Fibroblast of lung (primary cell): ENCODE results near the gene BCAR3. TPM values are rescaled to one million over a fixed set of nuclear protein-coding genes. Genes with fewer than 3 reads are reported as not detected.
A peak's percentile ranks its signal among the peaks of the same experiment; 100 is the strongest.

Experiments used
- DNase-seq, 2 donors: peaks; one replicate each; pipeline versions ENCODE4 v3.0.0 to v3.0.0-alpha.2; 2010; ENCODE audit warnings: low read depth in 2 of 2
- H2AFZ ChIP-seq: 2 replicates; pipeline ENCODE4 v1.5.1; 2012; ENCODE audit warnings: low read length, control low read depth, inconsistent platforms
- H3K27ac ChIP-seq: 2 replicates; pipeline ENCODE4 v1.5.1; 2011; ENCODE audit warnings: low read length, control low read depth; ENCODE audit not compliant: insufficient read depth
- H3K27me3 ChIP-seq: 2 replicates; pipeline ENCODE4 v1.5.1; 2011; ENCODE audit warnings: mild to moderate bottlenecking, low read length; ENCODE audit not compliant: control insufficient read depth, insufficient read depth
- H3K36me3 ChIP-seq: 2 replicates; pipeline ENCODE4 v1.5.1; 2011; ENCODE audit warnings: low read length; ENCODE audit not compliant: control insufficient read depth, insufficient read depth
- H3K4me1 ChIP-seq: 2 replicates; pipeline ENCODE4 v1.5.1; 2011; ENCODE audit warnings: low read length; ENCODE audit not compliant: control insufficient read depth, insufficient read depth; ENCODE audit errors: extremely low read depth
- H3K4me2 ChIP-seq: 2 replicates; pipeline ENCODE4 v1.5.1; 2011; ENCODE audit warnings: low read length, control low read depth; ENCODE audit not compliant: insufficient read depth; ENCODE audit errors: extremely low read depth
- H3K4me3 ChIP-seq, 4 experiments: fragments of 200-600 bp in 1 of 4; sonication (generic) in 1 of 4; replicated peaks in 1 of 4; 2 replicates each; pipeline ENCODE4 v1.5.1; 2011 to 2016; ENCODE audit warnings: low read length in 4 of 4, low read depth in 3 of 4, mild to moderate bottlenecking in 3 of 4, control low read depth in 2 of 4, inconsistent platforms in 1 of 4, mixed read lengths in 1 of 4; ENCODE audit not compliant: insufficient read depth in 1 of 4; ENCODE audit errors: control extremely low read depth in 1 of 4
- H3K79me2 ChIP-seq: 2 replicates; pipeline ENCODE4 v1.5.1; 2012; ENCODE audit warnings: mild to moderate bottlenecking, low read length, inconsistent platforms; ENCODE audit not compliant: control insufficient read depth, insufficient read depth
- H3K9ac ChIP-seq: 2 replicates; pipeline ENCODE4 v1.5.1; 2011; ENCODE audit warnings: mild to moderate bottlenecking, low read length, control low read depth; ENCODE audit not compliant: insufficient read depth
- H3K9me3 ChIP-seq: 2 replicates; pipeline ENCODE4 v1.5.1; 2012; ENCODE audit warnings: low read depth, low read length; ENCODE audit not compliant: control insufficient read depth, insufficient read depth
- H4K20me1 ChIP-seq: 2 replicates; pipeline ENCODE4 v1.5.1; 2011; ENCODE audit warnings: low read length; ENCODE audit not compliant: control insufficient read depth, insufficient read depth; ENCODE audit errors: extremely low read depth
- EZH2 ChIP-seq: IDR thresholded peaks from 2 replicates; pipeline ENCODE4 v1.5.1; 2012; ENCODE audit warnings: low read length, control low read depth, mild to moderate bottlenecking; ENCODE audit errors: missing control alignments
- polyA plus RNA-seq, 2 donors: library from polyadenylated mRNA; depleted of rRNA in 1 of 2; stranded (reverse) in 1 of 2; unstranded in 1 of 2; fragments of >200 nt; gene quantifications; 2 replicates each; pipeline ENCODE4 v1.2.1, GENCODE V29; 2011 to 2012; ENCODE audit warnings: missing spikeins in 1 of 2
- total RNA-seq: library from RNA; depleted of rRNA; stranded (reverse); fragments of >200 nt; gene quantifications from 2 replicates; pipeline ENCODE4 v1.2.1, GENCODE V29; 2014
- TF ChIP-seq, protein P1 (sequence below), 2 donors: IDR thresholded peaks in 1 of 2; conservative IDR thresholded peaks in 1 of 2; 1 replicate in 1 of 2; 2 replicates in 1 of 2; pipeline ENCODE4 v1.5.1; 2011 to 2012; ENCODE audit warnings: low read length in 2 of 2, control low read depth in 1 of 2, inconsistent platforms in 1 of 2, low read depth in 1 of 2, mild to moderate bottlenecking in 1 of 2

The BCAR3 gene
- total and polyA plus RNA-seq, 2 donors (not counting 1 experiment from before 2014, with no cell fraction given), result 12.6 to 35.2 TPM

DNA sequence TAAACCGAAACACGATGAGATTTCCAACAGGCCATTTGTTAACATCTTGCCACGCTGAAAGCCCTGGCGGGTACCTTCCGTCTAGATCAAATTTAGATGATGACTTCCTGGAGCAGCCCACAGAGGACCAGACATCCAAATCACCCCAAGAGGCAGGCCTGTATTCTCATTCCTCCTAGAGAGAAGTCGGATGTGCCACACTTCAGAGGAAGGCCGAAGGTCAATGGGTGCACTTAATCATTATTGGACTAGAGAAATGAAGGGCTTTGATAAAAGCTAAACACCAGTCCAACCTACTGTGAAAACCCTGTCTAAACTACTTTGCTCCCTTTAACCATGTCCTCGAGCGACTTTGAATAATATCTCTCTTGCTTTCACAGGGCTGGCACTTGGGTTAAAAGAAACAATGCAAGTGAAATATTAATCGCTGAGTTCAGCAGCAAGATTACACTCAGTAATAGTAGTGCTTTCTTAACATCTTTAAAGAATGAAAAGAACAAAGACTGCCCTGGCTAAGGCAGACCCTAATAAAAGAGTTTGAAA lies 76.5 kb downstream of the BCAR3 start:
- Histone ChIP-seq H2AFZ (no peak overlapping the region), H3K4me1 (peaks cover 25% of the 10 kb centered on the region), H3K9ac (no peak overlapping the region), H3K9me3 (no peaks in the 10 kb centered on the region), H3K4me2 (peak overlapping the region; percentile 65), H3K36me3 (no peaks in the 10 kb centered on the region), H4K20me1 (no peaks in the 10 kb centered on the region), H3K4me3 (no peak overlapping the region), H3K79me2 (peaks cover 89% of the 10 kb centered on the region), H3K27me3 (no peaks in the 10 kb centered on the region), H3K27ac (peak overlapping the region; percentile 33)
- TF ChIP-seq, protein P1, sequence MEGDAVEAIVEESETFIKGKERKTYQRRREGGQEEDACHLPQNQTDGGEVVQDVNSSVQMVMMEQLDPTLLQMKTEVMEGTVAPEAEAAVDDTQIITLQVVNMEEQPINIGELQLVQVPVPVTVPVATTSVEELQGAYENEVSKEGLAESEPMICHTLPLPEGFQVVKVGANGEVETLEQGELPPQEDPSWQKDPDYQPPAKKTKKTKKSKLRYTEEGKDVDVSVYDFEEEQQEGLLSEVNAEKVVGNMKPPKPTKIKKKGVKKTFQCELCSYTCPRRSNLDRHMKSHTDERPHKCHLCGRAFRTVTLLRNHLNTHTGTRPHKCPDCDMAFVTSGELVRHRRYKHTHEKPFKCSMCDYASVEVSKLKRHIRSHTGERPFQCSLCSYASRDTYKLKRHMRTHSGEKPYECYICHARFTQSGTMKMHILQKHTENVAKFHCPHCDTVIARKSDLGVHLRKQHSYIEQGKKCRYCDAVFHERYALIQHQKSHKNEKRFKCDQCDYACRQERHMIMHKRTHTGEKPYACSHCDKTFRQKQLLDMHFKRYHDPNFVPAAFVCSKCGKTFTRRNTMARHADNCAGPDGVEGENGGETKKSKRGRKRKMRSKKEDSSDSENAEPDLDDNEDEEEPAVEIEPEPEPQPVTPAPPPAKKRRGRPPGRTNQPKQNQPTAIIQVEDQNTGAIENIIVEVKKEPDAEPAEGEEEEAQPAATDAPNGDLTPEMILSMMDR (conservative IDR thresholded peaks at IDR 0.05 in 1 of 2, IDR thresholded peaks at IDR 0.05 in 1 of 2; ENCODE audit: low read depth in 1 of 2, low read length in 2 of 2), result no peak
- TF ChIP-seq EZH2, result no peak
- DNase-seq, result no peak

DNA sequence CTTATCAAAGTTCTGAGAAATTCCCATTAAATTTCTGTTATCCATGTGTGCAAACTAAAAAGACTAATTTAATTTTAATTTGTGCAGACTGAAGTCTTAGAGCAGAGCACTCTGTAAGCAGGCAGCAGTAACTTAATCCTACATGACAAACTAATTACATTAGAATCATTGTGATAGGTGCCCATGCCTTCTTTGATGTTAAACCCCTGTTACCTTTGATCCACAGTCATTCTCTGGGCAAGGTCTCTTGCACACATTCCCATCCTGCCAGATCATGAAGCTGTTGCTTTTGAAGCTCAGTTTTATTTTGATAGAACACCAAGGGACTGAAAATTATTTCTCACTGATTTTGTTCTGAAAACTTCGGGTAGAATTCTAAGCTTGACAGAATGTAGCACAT lies 77.2 kb downstream of the BCAR3 start:
- Histone ChIP-seq H3K36me3 (no peaks in the 10 kb centered on the region), H3K9ac (no peak overlapping the region), H3K4me3 (no peak overlapping the region), H4K20me1 (no peaks in the 10 kb centered on the region), H3K4me2 (no peak overlapping the region), H3K4me1 (peaks cover 25% of the 10 kb centered on the region), H3K27ac (no peak overlapping the region), H2AFZ (no peak overlapping the region), H3K9me3 (no peaks in the 10 kb centered on the region), H3K79me2 (peaks cover 89% of the 10 kb centered on the region), H3K27me3 (no peaks in the 10 kb centered on the region)
- TF ChIP-seq, protein P1 (conservative IDR thresholded peaks at IDR 0.05 in 1 of 2, IDR thresholded peaks at IDR 0.05 in 1 of 2; ENCODE audit: low read depth in 1 of 2, low read length in 2 of 2), result no peak
- TF ChIP-seq EZH2, result no peak
- no peak for DNase-seq

DNA sequence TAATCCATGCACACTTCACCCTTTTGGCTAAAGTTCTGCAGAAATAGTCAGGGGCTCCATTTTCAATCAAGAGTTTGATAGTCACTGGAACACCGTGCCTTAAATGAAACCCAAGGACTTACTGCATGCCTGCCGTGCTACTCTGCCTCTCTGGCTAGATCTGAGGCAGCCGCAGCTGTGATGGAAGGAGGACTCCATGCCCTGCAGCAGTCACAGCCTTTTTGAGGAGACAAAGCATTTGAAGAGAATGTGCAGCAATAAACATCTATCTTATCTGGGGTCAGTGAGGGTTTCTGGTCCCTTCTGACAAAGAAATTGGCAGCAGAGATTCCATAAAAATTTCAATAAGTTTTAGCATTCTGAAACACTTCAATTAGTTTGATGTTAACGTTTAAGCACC lies 78.0 kb downstream of the BCAR3 start:
- TF ChIP-seq EZH2, result no peak
- TF ChIP-seq, protein P1 (conservative IDR thresholded peaks at IDR 0.05 in 1 of 2, IDR thresholded peaks at IDR 0.05 in 1 of 2; ENCODE audit: low read depth in 1 of 2, low read length in 2 of 2), result no peak
- Histone ChIP-seq H3K4me3 (no peak overlapping the region), H3K79me2 (peaks cover 89% of the 10 kb centered on the region), H3K9ac (no peak overlapping the region), H2AFZ (no peak overlapping the region), H3K27me3 (no peaks in the 10 kb centered on the region), H3K9me3 (no peaks in the 10 kb centered on the region), H3K27ac (no peak overlapping the region), H3K4me2 (no peak overlapping the region), H3K4me1 (peaks cover 21% of the 10 kb centered on the region), H3K36me3 (no peaks in the 10 kb centered on the region), H4K20me1 (no peaks in the 10 kb centered on the region)
- no peak for DNase-seq
